ENCODE data around the gene TSPO. TPM values are rescaled to one million over a fixed set of nuclear protein-coding genes. Genes with fewer than 3 reads are reported as not detected.
A peak's percentile ranks its signal among the peaks of the same experiment; 100 is the strongest.

Gene TSPO
- total RNA-seq, 6 experiments from 2014 or later = 325 to 442 (median 361) TPM

- no peak for DNase-seq
- Mint-ChIP-seq H3K9me3 (no peaks in the 10 kb centered on the region), H3K27ac (no peak overlapping the region), H3K36me3 (ENCODE audit: low read depth) (peaks cover 8% of the 10 kb centered on the region; the same call in 1 of the 2 replicates), H3K27me3 (ENCODE audit: insufficient read depth) (peaks cover 3% of the 10 kb centered on the region; the same call in 1 of the 2 replicates), H3K4me1 (ENCODE audit: low read depth) (0 out of 2 replicates have a peak, but pooled peaks cover 6% of the 10 kb centered on the region), H3K4me3 (no peak overlapping the region)
- no peak for TF ChIP-seq CTCF (IDR thresholded peaks at IDR 0.05)
These were observed 12.0 kb downstream of the TSPO start for GRCh38 chr22:43163241-43163795.

DNA sequence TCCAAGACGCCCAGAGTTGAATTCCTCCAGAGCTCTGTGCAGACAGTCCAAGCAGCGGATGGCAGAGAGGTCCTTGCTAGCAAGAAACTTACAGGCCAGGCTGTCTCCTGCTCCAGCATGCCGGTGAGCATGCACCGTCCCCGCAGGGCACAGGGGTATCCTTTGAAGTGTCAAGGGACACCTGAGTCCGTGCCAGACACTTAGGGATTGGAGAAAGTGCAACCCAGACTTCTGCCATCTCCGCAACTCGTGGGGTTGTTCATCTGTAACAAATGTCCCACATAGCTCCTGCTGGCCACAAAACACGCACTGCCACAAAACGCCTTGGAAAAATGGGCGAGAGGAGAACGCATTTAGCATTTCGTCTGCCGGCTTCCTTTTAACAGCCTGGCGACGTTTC, 13.3 kb downstream of the TSPO start:
- DNase-seq = no peak
- H3K36me3 Mint-ChIP-seq (ENCODE audit: low read depth) = peaks cover 5% of the 10 kb centered on the region; the same call in 1 of the 2 replicates
- H3K4me3 Mint-ChIP-seq = no peak overlapping the region
- no peak overlapping the region for H3K27ac Mint-ChIP-seq
- H3K4me1 Mint-ChIP-seq (ENCODE audit: low read depth) = peaks cover 11% of the 10 kb centered on the region; the same call in 1 of the 2 replicates
- no peak for TF ChIP-seq CTCF (IDR thresholded peaks at IDR 0.05)
- peaks cover 3% of the 10 kb centered on the region; the same call in 1 of the 2 replicates for H3K27me3 Mint-ChIP-seq (ENCODE audit: insufficient read depth)
- H3K9me3 Mint-ChIP-seq = no peaks in the 10 kb centered on the region

- Mint-ChIP-seq H3K27ac (no peak overlapping the region), H3K36me3 (ENCODE audit: low read depth) (peaks cover 5% of the 10 kb centered on the region; the same call in 1 of the 2 replicates), H3K9me3 (no peaks in the 10 kb centered on the region), H3K4me3 (no peak overlapping the region), H3K4me1 (ENCODE audit: low read depth) (peaks cover 11% of the 10 kb centered on the region; the same call in 1 of the 2 replicates), H3K27me3 (ENCODE audit: insufficient read depth) (peaks cover 3% of the 10 kb centered on the region; the same call in 1 of the 2 replicates)
- no peak for DNase-seq
- no peak for TF ChIP-seq CTCF (IDR thresholded peaks at IDR 0.05)
These were observed 15.0 kb downstream of the TSPO start for GRCh38 chr22:43166132-43166930.

DNA sequence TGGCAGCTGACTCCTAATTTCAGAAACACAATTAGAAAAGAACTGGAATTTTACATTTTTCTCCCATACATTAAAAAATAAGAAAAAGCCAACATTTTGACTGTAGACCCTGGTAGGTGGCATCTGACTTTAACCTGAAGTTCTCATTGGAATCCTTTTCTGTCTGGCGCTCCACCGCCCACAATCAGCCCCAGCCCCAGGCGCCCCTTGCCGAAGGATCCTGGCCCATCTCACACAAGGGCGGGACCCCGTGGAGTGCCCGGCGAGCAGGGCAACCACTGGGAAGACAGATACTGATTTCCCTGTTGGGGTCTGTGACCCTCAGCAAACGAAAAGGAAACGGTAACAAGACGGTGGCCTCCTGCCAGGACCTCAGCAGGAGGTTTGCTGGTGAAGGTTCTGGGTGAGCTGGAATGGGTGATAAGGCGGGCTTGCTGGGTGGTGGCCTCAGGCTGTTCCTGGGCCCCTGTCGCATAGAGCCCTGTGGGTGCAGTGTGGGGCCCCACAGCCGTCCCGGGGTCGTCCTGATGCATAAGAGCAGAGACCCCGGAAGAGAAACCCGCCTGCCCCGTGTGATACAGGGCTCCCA, 15.7 kb downstream of the TSPO start:
- no peaks in the 10 kb centered on the region for H3K9me3 Mint-ChIP-seq
- no peak for TF ChIP-seq CTCF (IDR thresholded peaks at IDR 0.05)
- no peak overlapping the region for H3K4me3 Mint-ChIP-seq
- H3K4me1 Mint-ChIP-seq (ENCODE audit: low read depth) = peaks cover 11% of the 10 kb centered on the region; the same call in 1 of the 2 replicates
- peaks cover 3% of the 10 kb centered on the region; the same call in 1 of the 2 replicates for H3K27me3 Mint-ChIP-seq (ENCODE audit: insufficient read depth)
- H3K36me3 Mint-ChIP-seq (ENCODE audit: low read depth) = peaks cover 5% of the 10 kb centered on the region; the same call in 1 of the 2 replicates
- H3K27ac Mint-ChIP-seq = no peak overlapping the region
- DNase-seq = no peak

- no peak for TF ChIP-seq CTCF (IDR thresholded peaks at IDR 0.05)
- Mint-ChIP-seq H3K27ac (peak overlapping the region; percentile 47), H3K27me3 (ENCODE audit: insufficient read depth) (peaks cover 3% of the 10 kb centered on the region; the same call in 1 of the 2 replicates), H3K9me3 (no peaks in the 10 kb centered on the region), H3K36me3 (ENCODE audit: low read depth) (peaks cover 9% of the 10 kb centered on the region; the same call in 1 of the 2 replicates), H3K4me1 (ENCODE audit: low read depth) (peaks cover 11% of the 10 kb centered on the region; the same call in 1 of the 2 replicates), H3K4me3 (no peak overlapping the region)
- peak; percentile 32 for DNase-seq
These were observed 17.3 kb downstream of the TSPO start for GRCh38 chr22:43168471-43169309.
